GM20431 (cell line): ENCODE results near the gene KLRC4.
"Not testable (repeated sequence)": the region's sequence is repeated elsewhere in the genome, so short reads cannot be mapped to it uniquely, and the experiment has no call there.

ENCODE experiments used
- in situ Hi-C: fragments of 300-500 bp; cut with MseI, MboI; formaldehyde crosslinking; loops from one replicate; pipeline ENCODE4 v1.15.0; 2020; ENCODE audit warnings: low sequenced_read_pairs; ENCODE audit not compliant: unreplicated experiment

KLRC4 gene

GRCh38 chr12:10400829-10401228 is 8.7 kb downstream of the KLRC4 start:
- in situ Hi-C loops: no loop called here

- in situ Hi-C loops: no loop called here
Measured at GRCh38 chr12:10398168-10398567, 11.4 kb downstream of the KLRC4 start.

- in situ Hi-C loops: no loop called here
Measured at GRCh38 chr12:10397296-10397695, 12.3 kb downstream of the KLRC4 start.

GRCh38 chr12:10396176-10396575 is 13.4 kb downstream of the KLRC4 start:
- in situ Hi-C loops: not testable (repeated sequence)

- in situ Hi-C loops: no loop called here
Measured at GRCh38 chr12:10395390-10395998, 14.1 kb downstream of the KLRC4 start.

- in situ Hi-C loops: not testable (repeated sequence)
Measured at GRCh38 chr12:10394531-10395152, 14.9 kb downstream of the KLRC4 start.

GRCh38 chr12:10393291-10393690 is 16.3 kb downstream of the KLRC4 start:
- in situ Hi-C loops: no loop called here

GRCh38 chr12:10392394-10392930 is 17.1 kb downstream of the KLRC4 start:
- in situ Hi-C loops: no loop called here

GRCh38 chr12:10390991-10391390 is 18.6 kb downstream of the KLRC4 start:
- in situ Hi-C loops: not testable (repeated sequence)

GRCh38 chr12:10389904-10390303 is 19.7 kb downstream of the KLRC4 start, which contains the start of gene KLRK1:
KLRK1 (minus strand) TSS chr12:10390041; CDS start chr12:10388810, 1,231 bp downstream.
- in situ Hi-C loops: no loop called here

- in situ Hi-C loops: no loop called here
Measured at GRCh38 chr12:10388624-10389413, 20.7 kb downstream of the KLRC4 start.

GRCh38 chr12:10387498-10387897 is 22.1 kb downstream of the KLRC4 start:
- in situ Hi-C loops: not testable (repeated sequence)

GRCh38 chr12:10386857-10387256 is 22.7 kb downstream of the KLRC4 start:
- in situ Hi-C loops: no loop called here

GRCh38 chr12:10385166-10385613 is 24.4 kb downstream of the KLRC4 start:
- in situ Hi-C loops: no loop called here

GRCh38 chr12:10384191-10384590 is 25.4 kb downstream of the KLRC4 start:
- in situ Hi-C loops: no loop called here

GRCh38 chr12:10381928-10382628 is 27.5 kb downstream of the KLRC4 start:
- in situ Hi-C loops: no loop called here

- in situ Hi-C loops: not testable (repeated sequence)
Measured at GRCh38 chr12:10378737-10379136, 30.8 kb downstream of the KLRC4 start.

GRCh38 chr12:10374624-10375018 is 34.9 kb downstream of the KLRC4 start:
- in situ Hi-C loops: no loop called here

- in situ Hi-C loops: no loop called here
Measured at GRCh38 chr12:10372559-10372958, 37.0 kb downstream of the KLRC4 start.

GRCh38 chr12:10371893-10372535 is 37.5 kb downstream of the KLRC4 start:
- in situ Hi-C loops: not testable (repeated sequence)
